A549 treated with AZD2906 at 1 μM for 4 hours (cell line): ENCODE data around the gene CTNNA1. TPM values are rescaled to one million over a fixed set of nuclear protein-coding genes. Genes with fewer than 3 reads are reported as not detected.

ENCODE experiments used
- total RNA-seq: library from RNA; stranded (reverse); fragments of 200-300 nt; extraction: Qiagen RNA extraction; gene quantifications from 5 replicates; pipeline ENCODE4 v1.2.3, GENCODE V29; 2022

The CTNNA1 gene, protein sequence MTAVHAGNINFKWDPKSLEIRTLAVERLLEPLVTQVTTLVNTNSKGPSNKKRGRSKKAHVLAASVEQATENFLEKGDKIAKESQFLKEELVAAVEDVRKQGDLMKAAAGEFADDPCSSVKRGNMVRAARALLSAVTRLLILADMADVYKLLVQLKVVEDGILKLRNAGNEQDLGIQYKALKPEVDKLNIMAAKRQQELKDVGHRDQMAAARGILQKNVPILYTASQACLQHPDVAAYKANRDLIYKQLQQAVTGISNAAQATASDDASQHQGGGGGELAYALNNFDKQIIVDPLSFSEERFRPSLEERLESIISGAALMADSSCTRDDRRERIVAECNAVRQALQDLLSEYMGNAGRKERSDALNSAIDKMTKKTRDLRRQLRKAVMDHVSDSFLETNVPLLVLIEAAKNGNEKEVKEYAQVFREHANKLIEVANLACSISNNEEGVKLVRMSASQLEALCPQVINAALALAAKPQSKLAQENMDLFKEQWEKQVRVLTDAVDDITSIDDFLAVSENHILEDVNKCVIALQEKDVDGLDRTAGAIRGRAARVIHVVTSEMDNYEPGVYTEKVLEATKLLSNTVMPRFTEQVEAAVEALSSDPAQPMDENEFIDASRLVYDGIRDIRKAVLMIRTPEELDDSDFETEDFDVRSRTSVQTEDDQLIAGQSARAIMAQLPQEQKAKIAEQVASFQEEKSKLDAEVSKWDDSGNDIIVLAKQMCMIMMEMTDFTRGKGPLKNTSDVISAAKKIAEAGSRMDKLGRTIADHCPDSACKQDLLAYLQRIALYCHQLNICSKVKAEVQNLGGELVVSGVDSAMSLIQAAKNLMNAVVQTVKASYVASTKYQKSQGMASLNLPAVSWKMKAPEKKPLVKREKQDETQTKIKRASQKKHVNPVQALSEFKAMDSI
- 178 to 228 TPM (median 191 TPM) in 5 replicates for total RNA-seq

DNA sequence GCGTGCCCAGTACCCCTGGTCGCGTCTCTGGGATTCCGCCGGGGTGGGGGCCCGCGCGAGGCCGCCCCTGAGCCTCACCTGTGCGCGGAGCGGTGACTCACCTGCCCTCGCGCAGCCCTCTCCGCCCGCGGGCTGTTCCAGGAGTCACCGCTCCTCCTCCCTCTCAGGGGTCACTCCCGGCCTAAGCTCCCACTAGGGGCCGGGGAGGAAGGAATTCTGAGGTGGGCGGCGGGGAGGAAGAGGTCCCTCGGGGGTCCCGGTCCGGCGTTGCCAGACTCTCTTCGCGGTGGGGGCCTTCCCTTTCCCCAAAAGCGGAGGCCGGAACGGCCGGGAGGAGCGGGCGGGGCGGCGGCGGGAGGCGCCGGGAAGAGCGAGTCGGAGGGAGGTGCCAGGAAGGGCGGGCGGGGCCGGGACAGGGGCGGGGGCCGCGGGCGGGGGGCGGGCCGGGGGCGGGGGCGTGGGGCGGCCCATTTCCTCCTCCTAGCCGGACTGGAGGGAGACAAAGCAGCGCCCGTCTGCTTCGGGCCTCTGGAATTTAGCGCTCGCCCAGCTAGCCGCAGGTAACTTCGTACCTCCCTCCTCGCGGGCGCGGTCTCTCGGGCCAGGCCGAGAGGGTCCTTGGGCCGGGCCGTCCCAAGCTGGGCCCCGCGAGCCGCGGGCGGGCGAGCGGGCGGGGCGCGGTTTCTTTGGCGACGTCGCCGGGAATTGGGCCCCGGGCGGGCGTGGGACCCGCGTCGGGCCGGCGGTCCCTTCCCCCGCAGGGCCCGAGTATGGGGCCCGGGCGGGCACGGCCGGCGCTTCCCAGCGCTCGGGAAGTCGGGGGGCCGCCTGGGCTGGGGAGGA is at the start of gene CTNNA1:
CTNNA1 (plus strand) TSS at position 475 of the 843 bp plus-strand sequence. CDS start 28,500 bp downstream, outside the sequence.

DNA sequence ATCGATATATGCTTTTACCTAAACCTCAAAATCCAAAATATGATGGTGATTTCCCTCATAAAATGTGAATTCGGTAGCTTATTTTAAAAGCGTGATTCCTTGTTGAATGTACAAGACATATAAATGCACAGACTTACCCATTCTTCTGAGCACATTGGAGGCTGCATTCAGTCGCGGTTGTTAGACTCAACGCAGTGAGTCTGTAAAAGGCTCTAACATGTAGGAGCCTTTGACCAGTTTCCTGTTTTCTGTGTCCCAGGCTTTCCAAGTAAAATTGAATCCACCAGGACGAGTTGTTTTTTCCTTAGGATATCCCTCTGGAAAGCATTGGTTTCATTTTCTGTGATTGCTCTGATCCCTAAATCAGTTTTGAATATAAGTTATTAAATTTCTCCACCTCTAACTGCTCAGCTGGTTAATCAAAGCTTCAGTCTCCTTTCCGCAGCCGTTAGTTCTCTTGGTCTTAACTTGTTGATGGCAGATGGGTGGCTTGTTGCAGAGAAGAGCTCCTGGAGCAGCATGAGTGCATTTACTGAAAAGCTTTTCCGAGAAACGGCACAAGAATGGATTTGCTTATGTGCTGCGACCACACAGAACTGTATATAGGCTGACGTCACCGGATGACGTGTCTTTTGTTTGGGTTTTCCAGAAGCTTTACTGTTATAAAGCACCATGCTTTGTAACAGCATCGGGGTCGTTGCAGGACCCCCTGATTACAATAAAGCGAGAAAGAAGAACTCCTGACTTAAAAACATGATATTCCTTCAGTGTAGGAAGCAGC is 121.7 kb downstream of the CTNNA1 start, which contains the start of gene LRRTM2:
LRRTM2 (minus strand) TSS at position 565 of the 781 bp plus-strand sequence; CDS start at position 141, 424 bp downstream.

Other genes starting within 250 kb of the CTNNA1 start
- 112 to 143 TPM (median 116 TPM) in 5 replicates for gene ETF1, start 210.2 kb upstream of the CTNNA1 start, total RNA-seq
- 292 to 364 TPM (median 309 TPM) in 5 replicates for gene HSPA9, start 178.0 kb upstream of the CTNNA1 start, total RNA-seq
- not detected in 5 replicates for gene LRRTM2, start 121.9 kb downstream of the CTNNA1 start, total RNA-seq